ENCODE results near the gene GJC3. TPM values are rescaled to one million over a fixed set of nuclear protein-coding genes. Genes with fewer than 3 reads are reported as not detected.
A peak's percentile ranks its signal among the peaks of the same experiment; 100 is the strongest.
"Not testable (repeated sequence)": the region's sequence is repeated elsewhere in the genome, so short reads cannot be mapped to it uniquely, and the experiment has no call there.

Gene GJC3
- total RNA-seq, 1 donor from 2014 or later = 1.2 TPM

DNA sequence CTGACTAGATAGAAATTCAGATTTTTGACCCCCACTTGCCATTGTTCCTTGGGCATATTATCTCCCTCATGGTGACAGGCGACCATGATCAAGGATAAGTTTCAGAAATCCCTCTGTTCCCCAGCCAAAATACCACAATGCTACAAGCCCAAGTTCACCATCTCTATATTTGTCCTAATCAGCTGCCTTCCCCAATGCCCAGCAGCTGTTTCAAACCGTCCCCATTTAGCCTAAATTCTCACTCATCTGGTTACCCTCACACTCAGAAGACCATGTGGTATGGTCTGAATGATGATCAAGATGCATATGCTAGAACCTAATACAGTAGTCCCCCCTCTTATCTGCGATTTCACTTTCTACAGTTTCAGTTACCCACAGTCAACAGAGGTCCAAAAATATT is 956 bp upstream of the GJC3 start:
- no peak for DNase-seq (ENCODE audit: low read depth in 2 of 2)

DNA sequence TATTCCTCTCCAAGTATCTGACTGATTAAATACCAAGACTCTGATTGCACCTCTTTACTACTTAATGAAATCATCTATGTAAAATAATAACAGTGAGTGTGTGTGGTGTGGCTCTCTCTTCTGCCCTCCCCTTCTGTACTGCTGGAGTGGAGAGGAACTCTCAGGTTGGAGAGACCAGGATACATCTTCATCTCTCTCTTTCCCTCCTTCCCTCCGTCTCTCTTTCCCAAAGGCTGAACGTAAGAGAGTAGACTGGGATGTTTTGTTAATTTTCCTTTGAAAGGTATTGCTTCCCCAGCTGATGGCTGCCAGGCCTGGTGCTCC is 272 bp upstream of the GJC3 start:
- DNase-seq (ENCODE audit: low read depth in 2 of 2) = no peak

DNA sequence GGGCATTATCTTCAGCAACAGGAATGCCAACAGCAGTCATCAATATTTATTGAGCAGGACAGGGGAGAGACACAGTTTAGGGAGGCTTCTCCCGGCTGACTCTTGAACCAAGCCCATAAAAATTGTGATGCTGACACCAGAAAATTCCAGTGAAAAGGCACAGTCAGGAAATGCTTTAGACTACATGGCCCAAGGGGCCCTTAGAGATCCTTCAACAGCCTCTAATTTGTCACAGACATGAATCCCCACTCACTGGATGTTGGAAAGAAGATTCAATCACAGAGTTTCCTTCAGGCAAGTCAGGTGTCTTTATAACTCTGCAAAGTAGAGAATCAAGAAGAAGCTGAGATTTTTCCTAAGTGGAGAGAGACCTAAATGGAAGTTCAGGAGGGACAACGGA is 1.2 kb downstream of the GJC3 start:
- DNase-seq (ENCODE audit: low read depth in 2 of 2) = no peak

DNA sequence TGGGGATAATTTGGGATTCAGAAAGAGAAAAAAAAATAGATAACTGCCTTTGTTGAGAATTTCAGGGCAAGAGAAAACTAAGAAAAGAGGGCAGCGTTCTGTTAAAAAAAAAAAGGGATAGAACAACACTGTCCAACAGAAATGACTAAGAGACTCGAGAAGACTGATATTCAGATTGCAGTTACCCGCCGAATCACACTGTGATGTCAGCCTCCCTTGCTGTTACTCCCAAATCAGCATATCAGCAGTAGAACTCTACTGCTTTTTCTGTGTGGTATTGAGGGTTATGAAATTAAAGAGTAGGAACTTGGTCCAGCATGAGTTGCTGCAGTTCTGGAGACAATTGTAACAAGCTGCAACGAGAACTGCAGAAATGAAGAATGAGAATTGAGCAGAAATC is 1.9 kb downstream of the GJC3 start:
- DNase-seq (ENCODE audit: low read depth in 2 of 2) = no peak

DNA sequence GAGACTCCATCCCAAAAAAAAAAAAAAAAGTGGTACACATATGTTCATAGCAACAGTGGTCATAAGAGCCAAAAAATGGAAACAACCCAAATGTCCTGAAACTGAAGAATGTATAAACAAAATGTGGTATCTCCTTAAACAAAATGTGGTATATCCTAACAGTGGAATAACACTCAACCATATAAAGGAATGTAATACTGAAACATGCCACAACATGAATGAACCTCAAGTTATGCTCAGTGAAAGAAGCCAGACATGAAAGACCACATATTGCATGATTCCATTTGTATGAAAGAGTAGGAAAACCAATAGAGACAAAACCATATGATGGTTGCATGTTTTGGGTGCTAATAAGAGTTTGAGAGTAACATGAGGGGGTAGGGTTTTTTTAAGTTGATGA is 3.1 kb downstream of the GJC3 start:
- no peak for DNase-seq (ENCODE audit: low read depth in 2 of 2)

DNA sequence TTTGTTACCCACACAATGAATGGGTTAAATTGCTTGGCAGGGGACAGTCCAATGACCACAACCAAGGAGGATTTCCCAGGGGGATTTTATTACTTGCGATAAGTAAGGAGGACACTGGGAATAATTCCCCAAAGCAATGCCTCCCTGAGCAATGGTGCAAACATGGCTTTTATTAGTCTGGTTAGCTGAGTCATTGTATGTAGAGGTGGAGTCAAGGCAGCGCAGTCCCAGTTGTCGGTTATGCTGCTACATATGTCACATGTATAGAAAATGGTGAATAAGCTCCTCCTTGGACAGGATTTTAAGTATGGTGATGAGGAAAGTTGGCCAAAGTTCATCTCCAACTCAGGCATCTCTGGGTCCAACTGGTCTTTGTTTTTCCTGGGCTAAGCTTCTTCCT is 6.2 kb downstream of the GJC3 start:
- no peak for DNase-seq (ENCODE audit: low read depth in 2 of 2)

DNA sequence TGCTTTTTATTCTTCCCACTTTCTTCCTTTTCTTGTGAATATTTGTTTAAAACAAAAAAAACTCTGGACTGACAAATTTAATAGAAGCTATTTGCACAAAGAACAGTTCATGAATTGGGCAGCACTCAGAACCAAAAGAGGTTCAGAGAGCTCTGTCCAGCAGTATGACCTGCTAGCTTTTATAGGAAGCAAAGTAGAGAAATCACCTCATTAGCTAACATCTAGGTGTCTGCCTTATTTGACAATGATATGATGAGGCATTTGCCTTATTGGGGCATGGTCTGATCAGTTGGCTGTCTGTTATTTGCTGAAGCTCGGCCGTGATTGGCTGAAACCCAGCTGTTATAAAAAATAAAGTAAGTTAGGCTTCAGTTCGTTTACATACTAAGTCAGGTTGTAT is 9.3 kb downstream of the GJC3 start:
- DNase-seq (ENCODE audit: low read depth in 2 of 2) = peak; percentile 16 to 18

DNA sequence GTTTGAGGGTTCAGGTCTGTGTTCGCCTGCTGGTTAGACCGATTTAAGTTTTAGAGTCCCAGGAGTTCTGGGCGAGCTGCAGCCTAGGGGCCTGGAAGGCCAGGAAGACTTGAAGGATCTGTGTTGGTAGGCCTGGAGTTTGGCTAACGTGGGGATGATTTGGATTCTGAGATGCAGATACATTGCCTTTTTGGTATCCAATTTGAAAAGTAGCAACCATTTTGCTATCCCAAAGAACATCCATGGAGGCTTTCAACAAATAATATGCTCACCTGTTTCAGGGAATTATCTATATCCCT is 9.7 kb downstream of the GJC3 start:
- DNase-seq (ENCODE audit: low read depth in 2 of 2) = no peak

DNA sequence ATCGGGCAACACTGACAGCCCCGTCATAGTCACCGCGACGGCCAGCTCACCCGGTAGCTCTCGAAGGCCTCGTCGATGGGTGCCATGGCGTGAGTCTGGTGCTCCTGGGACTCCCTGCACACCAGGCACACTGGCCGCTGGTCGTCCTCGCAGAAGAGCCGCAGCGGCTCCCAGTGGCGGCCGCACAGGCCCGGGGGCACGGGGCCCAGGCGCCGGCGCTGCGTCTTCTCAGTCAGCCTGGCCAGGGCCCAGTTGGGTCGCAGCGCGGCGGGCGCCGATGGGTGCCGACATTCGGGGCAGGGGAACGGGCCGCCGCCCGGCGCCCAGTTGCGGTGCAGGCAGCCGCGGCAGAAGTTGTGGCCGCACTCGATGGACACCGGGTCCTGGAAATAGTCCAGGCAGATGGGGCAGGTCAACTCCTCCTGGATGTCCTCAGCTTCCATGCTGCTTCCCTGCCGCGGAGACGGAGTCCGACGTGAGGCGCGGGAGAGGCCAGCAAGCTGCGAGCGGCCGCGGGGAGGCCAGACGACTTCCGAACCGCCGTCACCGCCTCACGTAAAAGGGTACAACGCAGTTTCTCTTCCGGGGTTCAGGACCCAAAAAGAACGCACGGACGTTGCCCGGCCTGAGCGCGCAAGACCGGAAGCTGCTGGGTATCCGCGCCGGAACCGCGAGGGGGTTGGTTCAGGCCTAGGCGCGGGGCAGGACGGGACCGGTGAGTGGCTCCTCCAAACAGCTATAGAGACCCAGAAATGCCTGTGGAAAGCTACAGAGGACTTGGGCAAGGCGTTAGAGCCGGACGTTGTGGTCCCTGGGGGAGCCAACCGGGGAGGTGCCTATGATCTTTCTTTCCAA is 10.2 kb downstream of the GJC3 start, which contains the start of gene TRIM4:
TSS of gene TRIM4 (minus strand) at position 572 of the 855 bp plus-strand sequence. CDS start at position 443, 129 bp downstream.
- peak; percentile 85 to 91 for DNase-seq (ENCODE audit: low read depth in 2 of 2)

DNA sequence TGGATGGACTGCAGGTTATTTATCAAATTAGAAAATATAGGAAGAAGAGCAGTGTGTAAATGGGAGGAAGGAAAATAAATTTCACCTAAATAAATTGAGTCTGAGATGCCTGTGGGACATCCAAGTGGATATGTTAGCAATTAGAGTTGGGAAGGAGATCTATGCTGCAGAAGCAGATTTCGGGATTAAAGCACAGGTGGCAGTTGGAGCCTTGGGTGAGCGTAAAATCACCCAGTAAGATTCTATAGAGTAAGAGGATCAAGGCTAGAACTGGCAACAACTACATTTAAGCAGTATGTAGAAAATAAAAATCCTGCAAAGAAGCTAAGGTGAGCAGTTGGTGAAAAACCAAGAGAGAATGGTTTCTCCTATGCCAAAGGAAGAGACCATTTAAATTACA is 18.4 kb downstream of the GJC3 start:
- DNase-seq (ENCODE audit: low read depth in 2 of 2) = no peak

DNA sequence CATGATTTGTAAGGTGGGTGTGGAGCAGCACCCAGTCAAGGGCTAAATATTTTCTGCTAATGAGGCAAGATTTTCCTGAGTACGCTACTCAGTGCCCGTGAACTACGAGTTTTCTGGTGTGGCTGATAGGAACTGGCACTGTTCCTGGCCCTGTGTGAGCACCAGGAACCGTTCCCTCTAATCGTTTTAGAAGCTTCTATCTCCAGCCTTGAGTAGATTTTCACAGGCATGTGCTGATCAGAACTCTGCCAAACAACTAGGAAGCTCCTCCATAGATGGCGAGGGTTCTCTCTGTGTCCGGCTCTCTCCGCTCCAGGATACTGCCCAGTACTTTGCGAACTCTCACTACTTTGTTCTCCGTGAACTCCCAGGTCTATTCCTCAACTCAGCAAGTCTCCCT is 27.8 kb downstream of the GJC3 start:
- DNase-seq (ENCODE audit: low read depth in 2 of 2) = no peak

DNA sequence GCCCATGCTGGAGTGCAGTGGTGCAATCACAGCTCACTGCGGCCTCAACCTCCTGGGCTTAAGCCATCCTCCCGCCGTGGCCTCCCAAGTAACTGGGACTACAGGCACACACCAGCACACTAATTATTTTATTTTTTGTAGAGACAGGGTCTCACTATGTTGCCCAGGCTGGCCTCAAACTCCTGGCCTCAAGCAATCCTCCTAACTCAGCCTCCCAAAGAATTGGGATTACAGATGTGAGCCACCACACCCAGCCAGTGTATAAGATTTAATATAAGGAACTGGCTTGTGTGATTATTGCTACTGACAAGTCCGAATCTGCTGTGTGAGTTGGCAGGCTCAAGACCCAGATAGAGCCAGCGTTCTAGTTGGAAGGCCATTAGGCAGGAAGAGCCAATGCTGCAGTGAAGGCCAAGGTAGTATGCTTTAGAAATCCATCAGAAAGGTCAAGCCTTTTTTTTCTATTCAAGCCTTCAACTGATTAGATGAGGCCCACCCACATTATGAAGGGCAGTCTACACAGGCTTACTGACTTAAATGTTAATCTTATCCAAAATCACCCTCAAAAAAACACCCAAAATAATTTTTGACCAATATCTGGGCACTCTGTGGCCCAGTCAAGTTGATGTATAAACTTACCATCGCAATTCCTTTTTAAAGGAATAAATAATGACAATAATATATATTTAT is 29.4 kb downstream of the GJC3 start:
- DNase-seq (ENCODE audit: low read depth in 2 of 2) = no peak

DNA sequence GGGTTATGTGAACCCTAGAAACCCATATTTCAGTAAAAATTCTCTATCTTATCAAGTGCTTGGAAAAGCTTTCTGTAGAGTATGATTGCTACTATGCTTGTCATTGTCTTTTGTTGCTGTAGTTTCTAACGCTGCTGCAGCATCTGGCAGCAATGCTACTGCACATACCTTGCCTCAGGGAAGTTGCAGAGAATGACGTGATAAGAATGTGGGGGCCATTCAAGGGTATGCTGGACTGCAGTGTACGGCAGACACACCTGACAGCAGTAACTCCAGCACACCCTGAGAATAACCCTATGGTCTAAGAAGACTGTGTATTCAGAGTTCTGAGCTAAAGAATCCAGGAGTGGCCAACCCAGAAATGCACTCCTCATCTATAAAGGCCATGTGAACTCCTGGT is 30.6 kb downstream of the GJC3 start:
- no peak for DNase-seq (ENCODE audit: low read depth in 2 of 2)

DNA sequence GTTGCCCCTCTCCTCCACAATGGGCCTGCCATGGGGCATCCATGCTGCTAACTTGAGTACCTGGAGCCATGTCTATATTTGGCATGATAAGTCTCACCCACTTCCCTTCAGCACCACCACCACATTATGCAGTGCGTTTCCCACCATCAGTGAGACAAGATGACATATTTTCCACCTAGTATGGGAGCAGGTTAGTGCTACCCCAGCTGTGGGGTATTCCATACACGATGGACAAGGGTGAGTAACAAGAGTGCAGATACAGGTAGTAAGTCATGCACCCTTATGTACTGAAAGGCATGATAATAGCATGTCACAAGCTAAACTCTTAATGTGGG is 31.4 kb downstream of the GJC3 start:
- no peak for DNase-seq (ENCODE audit: low read depth in 2 of 2)

DNA sequence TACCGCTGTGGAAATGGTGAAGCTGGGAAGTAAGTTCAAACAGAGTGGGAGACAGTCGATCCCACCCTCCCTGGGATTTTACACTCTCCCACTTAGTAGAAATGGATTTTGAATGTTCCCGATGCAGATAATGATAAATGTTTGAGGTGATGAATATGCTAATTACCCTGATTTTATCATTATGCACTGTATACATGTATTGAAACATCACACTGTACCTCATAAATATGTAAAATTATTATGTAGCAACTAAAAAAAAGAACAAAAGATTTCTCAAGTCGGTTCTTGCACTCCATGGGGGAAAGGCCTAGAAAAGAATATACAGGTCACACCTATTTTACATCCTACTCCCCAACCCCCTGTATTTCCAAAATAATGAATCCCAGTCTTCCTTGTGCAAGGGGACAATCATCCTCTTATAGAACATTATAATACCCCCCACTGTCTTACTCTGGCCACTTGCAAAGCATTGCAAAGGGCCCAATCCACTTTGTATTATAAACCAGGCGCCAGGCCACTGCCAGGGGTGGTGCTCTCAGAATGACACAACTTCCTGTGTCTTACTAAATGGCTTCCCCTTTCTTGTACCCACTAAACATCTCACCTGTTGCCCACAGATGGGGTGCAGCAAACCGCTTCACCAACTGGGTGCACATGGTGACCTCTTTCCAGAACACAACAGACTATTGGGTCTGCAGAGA is 31.9 kb downstream of the GJC3 start:
- no peak for DNase-seq (ENCODE audit: low read depth in 2 of 2)

DNA sequence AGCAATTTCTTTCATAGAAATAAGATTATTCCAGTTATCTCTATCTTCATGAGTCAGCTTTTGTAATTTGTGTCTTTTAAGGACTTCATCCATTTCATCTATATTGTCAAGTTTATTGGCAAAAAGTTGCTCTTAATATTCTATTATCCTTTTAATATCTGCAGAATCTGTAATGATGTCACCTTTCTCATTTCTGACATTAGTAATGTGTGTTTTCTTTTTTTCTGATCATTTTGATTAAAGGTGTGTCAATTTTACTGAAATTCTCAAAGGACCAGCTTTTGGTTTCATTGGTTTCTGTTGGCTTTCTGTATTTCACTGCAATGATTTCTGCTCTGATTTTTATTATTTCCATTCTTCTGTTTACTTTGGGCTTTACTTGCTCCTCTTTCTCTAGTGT is 34.7 kb downstream of the GJC3 start:
- no peak for DNase-seq (ENCODE audit: low read depth in 2 of 2)

DNA sequence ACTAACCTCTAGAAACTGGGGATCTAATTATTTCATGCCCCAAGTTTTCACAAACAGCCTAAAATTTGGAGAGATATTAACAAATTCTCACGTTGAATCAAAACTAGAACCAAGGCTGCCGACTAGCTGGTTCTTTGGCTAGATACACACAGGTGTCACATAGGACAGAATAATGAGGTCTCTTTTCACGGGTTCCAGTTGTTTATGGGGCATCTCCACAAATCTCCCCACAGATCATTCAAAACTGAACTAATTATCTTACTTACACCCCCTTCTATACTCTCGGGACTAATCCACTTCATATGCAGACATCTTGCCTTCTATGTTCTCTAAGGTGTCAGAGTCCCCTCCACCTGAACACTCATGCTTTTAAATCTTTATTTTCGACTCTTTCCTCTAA is 36.1 kb downstream of the GJC3 start:
- no peak for DNase-seq (ENCODE audit: low read depth in 2 of 2)

DNA sequence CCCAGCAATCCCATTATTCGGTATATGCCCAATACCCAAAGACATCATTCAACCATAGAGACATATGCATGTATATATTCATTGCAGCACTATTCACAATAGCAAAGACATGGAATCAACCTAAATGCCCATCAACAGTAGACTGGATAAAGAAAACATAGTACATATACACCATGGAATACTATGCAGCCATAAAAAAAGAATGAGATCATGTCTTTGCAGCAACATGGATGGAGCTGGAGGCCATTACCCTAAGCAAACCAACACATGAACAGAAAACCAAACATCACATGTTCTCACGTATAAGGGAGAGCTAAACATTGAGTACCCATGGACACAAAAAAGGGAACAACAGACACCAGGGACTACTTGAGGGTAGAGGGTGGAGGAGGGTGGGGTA is 39.1 kb downstream of the GJC3 start:
- DNase-seq (ENCODE audit: low read depth in 2 of 2) = not testable (repeated sequence)

DNA sequence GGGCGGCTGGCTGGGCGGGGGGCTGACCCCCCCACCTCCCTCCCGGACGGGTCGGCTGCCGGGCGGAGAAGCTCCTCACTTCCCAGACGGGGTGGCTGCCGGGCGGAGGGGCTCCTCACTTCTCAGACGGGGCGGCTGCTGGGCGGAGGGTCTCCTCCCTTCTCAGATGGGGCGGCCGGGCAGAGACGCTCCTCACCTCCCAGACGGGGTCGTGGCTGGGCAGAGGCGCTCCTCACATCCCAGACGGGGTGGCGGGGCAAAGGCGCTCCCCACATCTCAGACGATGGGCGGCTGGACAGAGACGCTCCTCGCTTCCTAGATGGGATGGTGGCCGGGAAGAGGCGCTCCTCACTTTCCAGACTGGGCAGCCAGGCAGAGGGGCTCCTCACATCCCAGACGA is 41.1 kb downstream of the GJC3 start:
- DNase-seq (ENCODE audit: low read depth in 2 of 2) = not testable (repeated sequence)

DNA sequence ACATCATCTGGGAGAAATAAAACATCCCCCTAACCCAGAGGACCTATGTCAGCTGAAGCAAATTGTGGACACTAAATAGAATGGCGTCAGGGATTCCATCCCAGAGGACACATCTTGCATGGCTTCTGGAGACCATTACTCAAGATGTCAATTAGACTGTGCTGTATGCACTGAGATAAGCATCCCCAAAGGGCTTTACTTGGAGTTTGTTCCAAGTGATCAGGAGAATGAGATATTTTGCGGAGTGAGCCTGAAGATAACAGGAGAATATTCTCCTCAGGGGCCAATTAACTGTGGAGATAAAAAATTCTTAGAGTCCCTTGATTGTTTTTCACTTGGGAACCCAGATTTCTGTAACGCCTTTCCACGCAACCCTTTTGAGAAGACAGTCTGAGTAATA is 48.0 kb downstream of the GJC3 start:
- DNase-seq (ENCODE audit: low read depth in 2 of 2) = no peak

DNA sequence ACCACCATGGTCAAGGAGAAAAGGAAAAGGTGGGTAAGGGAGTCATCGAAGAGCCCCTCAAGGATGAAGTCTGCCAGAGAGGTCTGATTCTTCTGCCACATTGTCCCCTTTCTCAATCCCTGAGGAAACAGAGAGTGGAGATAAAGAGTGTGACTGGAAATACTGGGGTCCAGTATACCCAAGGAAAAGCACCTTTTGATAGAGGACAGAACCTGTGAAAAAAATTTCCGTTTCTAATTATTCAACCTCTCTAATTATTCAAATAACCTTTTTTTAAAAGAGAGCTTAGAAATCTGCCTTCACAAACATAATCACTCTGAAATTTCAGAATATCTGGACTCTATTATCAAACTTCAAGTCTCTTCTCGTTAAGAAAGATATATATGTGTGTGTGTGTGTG is 52.5 kb downstream of the GJC3 start, which contains the start of gene OR2AE1:
TSS of gene OR2AE1 (minus strand) at position 101 of the 400 bp plus-strand sequence. CDS start at position 101, 0 bp downstream.
- DNase-seq (ENCODE audit: low read depth in 2 of 2) = no peak

DNA sequence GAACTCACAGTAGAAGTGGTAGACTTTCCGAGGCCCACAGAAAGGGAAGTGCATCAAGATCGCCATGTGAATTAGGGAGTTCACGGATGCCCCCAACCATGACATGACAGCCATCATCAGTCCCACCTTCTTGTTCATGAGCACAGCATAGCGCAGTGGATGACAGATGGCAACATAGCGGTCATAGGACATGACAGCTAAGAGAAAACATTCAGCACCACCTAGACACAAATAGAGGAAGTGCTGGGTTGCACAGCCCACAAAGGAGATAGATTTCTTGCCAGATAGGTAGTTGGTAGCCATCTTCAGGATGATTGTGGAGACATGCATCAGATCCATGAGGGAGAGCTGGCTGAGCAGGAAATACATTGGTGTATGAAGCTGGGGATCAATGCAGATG is 52.9 kb downstream of the GJC3 start:
- DNase-seq (ENCODE audit: low read depth in 2 of 2) = no peak
